Activated T-cell treated with anti-CD3 and anti-CD28 coated beads for 1 hour (primary cell): ENCODE data around the gene RICTOR.
"Not testable (repeated sequence)": the region's sequence is repeated elsewhere in the genome, so short reads cannot be mapped to it uniquely, and the experiment has no call there.

ENCODE experiments used
- DNase-seq: peaks from one replicate; pipeline ENCODE4 v3.0.0-alpha.2; 2020; ENCODE audit warnings: low read depth

The RICTOR gene

GRCh38 chr5:39013938-39014337, 60.3 kb downstream of the RICTOR start:
- DNase-seq, result no peak

GRCh38 chr5:39010958-39011357, 63.2 kb downstream of the RICTOR start:
- DNase-seq, result not testable (repeated sequence)

- DNase-seq, result no peak
Measured at GRCh38 chr5:39009981-39010380, 64.2 kb downstream of the RICTOR start.

GRCh38 chr5:39009280-39009679, 64.9 kb downstream of the RICTOR start:
- DNase-seq, result no peak

- no peak for DNase-seq
Measured at GRCh38 chr5:39006650-39007049, 67.5 kb downstream of the RICTOR start.

GRCh38 chr5:39005566-39006232, 68.5 kb downstream of the RICTOR start:
- DNase-seq, result no peak

GRCh38 chr5:39001683-39002082, 72.5 kb downstream of the RICTOR start:
- no peak for DNase-seq

- no peak for DNase-seq
Measured at GRCh38 chr5:38999037-38999436, 75.2 kb downstream of the RICTOR start.

- DNase-seq, result no peak
Measured at GRCh38 chr5:38997591-38997990, 76.6 kb downstream of the RICTOR start.

GRCh38 chr5:38996123-38996522, 78.1 kb downstream of the RICTOR start:
- DNase-seq, result no peak

- DNase-seq, result no peak
Measured at GRCh38 chr5:38994324-38994927, 79.8 kb downstream of the RICTOR start.

- DNase-seq, result not testable (repeated sequence)
Measured at GRCh38 chr5:38989974-38990719, 84.1 kb downstream of the RICTOR start.

GRCh38 chr5:38985909-38986452, 88.2 kb downstream of the RICTOR start:
- no peak for DNase-seq

- DNase-seq, result no peak
Measured at GRCh38 chr5:38979535-38979934, 94.7 kb downstream of the RICTOR start.

- no peak for DNase-seq
Measured at GRCh38 chr5:38978036-38978435, 96.2 kb downstream of the RICTOR start.

- no peak for DNase-seq
Measured at GRCh38 chr5:38968665-38969064, 105.5 kb downstream of the RICTOR start.

GRCh38 chr5:38961691-38962090, 112.5 kb downstream of the RICTOR start:
- DNase-seq, result no peak

- DNase-seq, result no peak
Measured at GRCh38 chr5:38953426-38954012, 120.7 kb downstream of the RICTOR start.

GRCh38 chr5:38948501-38948900, 125.7 kb downstream of the RICTOR start:
- DNase-seq, result no peak

- no peak for DNase-seq
Measured at GRCh38 chr5:38944282-38944681, 129.9 kb downstream of the RICTOR start.

- DNase-seq, result no peak
Measured at GRCh38 chr5:38941912-38942311, 132.3 kb downstream of the RICTOR start.

- DNase-seq, result no peak
Measured at GRCh38 chr5:38940230-38940858, 133.9 kb downstream of the RICTOR start.
